Panc1 (cell line): ENCODE results near the gene CXCR2. TPM values are rescaled to one million over a fixed set of nuclear protein-coding genes. Genes with fewer than 3 reads are reported as not detected.

Experiments
- ATAC-seq: fragments of 200-7000 bp; cut with Tn5 transposase; 2 replicates; pipeline ENCODE4 v1.9.1; 2020; ENCODE audit warnings: mild to moderate bottlenecking, moderate library complexity
- BruUV-seq: library from RNA; stranded (reverse); fragments of 400-500 nt; replicated peaks from 2 replicates; lab custom pipeline; 2021; lab: Mats Ljungman, UMichigan
- CTCF ChIA-PET: fragments of 300-600 bp; sonication (Branson Sonifier 250); formaldehyde crosslinking; loops from one replicate; lab custom pipeline; 2022; ENCODE audit warnings: antibody characterized with exemption; lab: Charles Lee
- POLR2A ChIA-PET: fragments of 300-600 bp; sonication (Branson Sonifier 250); formaldehyde crosslinking; loops from one replicate; lab custom pipeline; 2022; ENCODE audit warnings: antibody characterized with exemption; lab: Charles Lee
- DNase-seq: peaks from one replicate; pipeline ENCODE4 v3.0.0-alpha.2; 2010; ENCODE audit warnings: low read depth, low spot score
- H3K27ac ChIP-seq: 2 replicates; pipeline ENCODE4 v1.5.1; 2011; ENCODE audit warnings: mild to moderate bottlenecking, low read length, inconsistent platforms
- H3K27me3 ChIP-seq: fragments of 200-500 bp; sonication (Bioruptor generic); 2 replicates; pipeline ENCODE4 v1.6.0; 2014; ENCODE audit warnings: low read length, inconsistent platforms; ENCODE audit not compliant: control insufficient read depth, insufficient read depth
- H3K36me3 ChIP-seq: fragments of 200-500 bp; sonication (Bioruptor generic); 2 replicates; pipeline ENCODE4 v1.5.1; 2014; ENCODE audit warnings: inconsistent platforms, mild to moderate bottlenecking, low read length, moderate library complexity; ENCODE audit not compliant: control insufficient read depth, insufficient read depth
- H3K4me1 ChIP-seq: 2 replicates; pipeline ENCODE4 v1.5.1; 2011; ENCODE audit warnings: inconsistent platforms, mild to moderate bottlenecking, low read length, moderate library complexity; ENCODE audit not compliant: control insufficient read depth, insufficient read depth
- H3K4me3 ChIP-seq, 2 experiments: 2 replicates each; pipeline ENCODE4 v1.5.1; 2011 to 2012; ENCODE audit warnings: low read depth in 2 of 2, low read length in 2 of 2, mild to moderate bottlenecking in 2 of 2, inconsistent platforms in 1 of 2, moderate library complexity in 1 of 2
- H3K9me3 ChIP-seq: fragments of 200-500 bp; sonication (Bioruptor generic); 2 replicates; pipeline ENCODE4 v1.5.1; 2014; ENCODE audit warnings: low read depth, mild to moderate bottlenecking, inconsistent platforms, low read length, moderate library complexity; ENCODE audit not compliant: control insufficient read depth, insufficient read depth
- CTCF ChIP-seq: fragments of 450-650 bp; IDR thresholded peaks from 2 replicates; pipeline ENCODE4 v1.5.1; 2017; ENCODE audit warnings: mild to moderate bottlenecking
- POLR2AphosphoS5 ChIP-seq: IDR thresholded peaks from 2 replicates; pipeline ENCODE4 v1.6.1; 2012; ENCODE audit warnings: mild to moderate bottlenecking, low read depth, low read length, moderate library complexity
- SIN3A ChIP-seq: IDR thresholded peaks from 2 replicates; pipeline ENCODE4 v1.6.1; 2012; ENCODE audit warnings: low read depth, mild to moderate bottlenecking, low read length, moderate library complexity, borderline replicate concordance; ENCODE audit not compliant: insufficient read depth
- TCF7L2 ChIP-seq: IDR thresholded peaks from 2 replicates; pipeline ENCODE4 v1.6.1; 2011; ENCODE audit warnings: mild to moderate bottlenecking, low read depth, low read length, inconsistent platforms
- in situ Hi-C: cut with HindIII; loops from 2 replicates; pipeline ENCODE4 v1.10.0; 2016; ENCODE audit warnings: low sequenced_read_pairs, low pct_unique_long_range_greater_than_20kb
- intact Hi-C: fragments of 100-400 bp; cut with micrococcal nuclease; formaldehyde crosslinking; loops from one replicate; pipeline ENCODE4 v1.10.0; 2022; ENCODE audit not compliant: unreplicated experiment
- total RNA-seq: library from RNA; stranded (reverse); gene quantifications from one replicate; pipeline ENCODE4 v1.2.1, GENCODE V29; 2021; ENCODE audit not compliant: unreplicated experiment
- TF ChIP-seq, protein P1 (sequence below), 2 experiments: IDR thresholded peaks; 2 replicates each; pipeline ENCODE4 v1.6.1; 2011 to 2012; ENCODE audit warnings: low read depth in 2 of 2, control low read depth in 1 of 2, low read length in 1 of 2, mild to moderate bottlenecking in 1 of 2, moderate library complexity in 1 of 2; ENCODE audit not compliant: insufficient read depth in 1 of 2

Gene CXCR2
- total RNA-seq, 1 experiment from 2014 or later = not detected

GRCh38 chr2:218149848-218150440, 24.1 kb downstream of the CXCR2 start:
- Histone ChIP-seq H3K27me3 (no peaks in the 10 kb centered on the region; the same call in none of the 2 replicates), H3K4me1 (no peaks in the 10 kb centered on the region), H3K36me3 (no peaks in the 10 kb centered on the region), H3K27ac (no peak overlapping the region), H3K4me3 (no peak overlapping the region), H3K9me3 (no peaks in the 10 kb centered on the region)
- POLR2A ChIA-PET = no interaction called here
- intact Hi-C loops (no loop called here), in situ Hi-C loops (no loop called here)
- ATAC-seq (no peak), DNase-seq (no peak)
- CTCF ChIA-PET = no interaction called here
- TF ChIP-seq, protein P1, sequence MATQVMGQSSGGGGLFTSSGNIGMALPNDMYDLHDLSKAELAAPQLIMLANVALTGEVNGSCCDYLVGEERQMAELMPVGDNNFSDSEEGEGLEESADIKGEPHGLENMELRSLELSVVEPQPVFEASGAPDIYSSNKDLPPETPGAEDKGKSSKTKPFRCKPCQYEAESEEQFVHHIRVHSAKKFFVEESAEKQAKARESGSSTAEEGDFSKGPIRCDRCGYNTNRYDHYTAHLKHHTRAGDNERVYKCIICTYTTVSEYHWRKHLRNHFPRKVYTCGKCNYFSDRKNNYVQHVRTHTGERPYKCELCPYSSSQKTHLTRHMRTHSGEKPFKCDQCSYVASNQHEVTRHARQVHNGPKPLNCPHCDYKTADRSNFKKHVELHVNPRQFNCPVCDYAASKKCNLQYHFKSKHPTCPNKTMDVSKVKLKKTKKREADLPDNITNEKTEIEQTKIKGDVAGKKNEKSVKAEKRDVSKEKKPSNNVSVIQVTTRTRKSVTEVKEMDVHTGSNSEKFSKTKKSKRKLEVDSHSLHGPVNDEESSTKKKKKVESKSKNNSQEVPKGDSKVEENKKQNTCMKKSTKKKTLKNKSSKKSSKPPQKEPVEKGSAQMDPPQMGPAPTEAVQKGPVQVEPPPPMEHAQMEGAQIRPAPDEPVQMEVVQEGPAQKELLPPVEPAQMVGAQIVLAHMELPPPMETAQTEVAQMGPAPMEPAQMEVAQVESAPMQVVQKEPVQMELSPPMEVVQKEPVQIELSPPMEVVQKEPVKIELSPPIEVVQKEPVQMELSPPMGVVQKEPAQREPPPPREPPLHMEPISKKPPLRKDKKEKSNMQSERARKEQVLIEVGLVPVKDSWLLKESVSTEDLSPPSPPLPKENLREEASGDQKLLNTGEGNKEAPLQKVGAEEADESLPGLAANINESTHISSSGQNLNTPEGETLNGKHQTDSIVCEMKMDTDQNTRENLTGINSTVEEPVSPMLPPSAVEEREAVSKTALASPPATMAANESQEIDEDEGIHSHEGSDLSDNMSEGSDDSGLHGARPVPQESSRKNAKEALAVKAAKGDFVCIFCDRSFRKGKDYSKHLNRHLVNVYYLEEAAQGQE (IDR thresholded peaks at IDR 0.05; ENCODE audit: insufficient read depth in 1 of 2, low read depth in 2 of 2, low read length in 1 of 2) = no peak
- no peak for TF ChIP-seq POLR2AphosphoS5
- no peak for TF ChIP-seq SIN3A
- TF ChIP-seq CTCF = no peak
- no peak for TF ChIP-seq TCF7L2
- no TSS peak for BruUV-seq

GRCh38 chr2:218152172-218152571, 26.3 kb downstream of the CXCR2 start:
- ChIA-PET CTCF (no interaction called here), POLR2A (no interaction called here)
- H3K36me3 ChIP-seq = no peaks in the 10 kb centered on the region
- H3K4me1 ChIP-seq = no peaks in the 10 kb centered on the region
- no peaks in the 10 kb centered on the region for H3K9me3 ChIP-seq
- no peak overlapping the region for H3K27ac ChIP-seq
- DNase-seq (no peak), ATAC-seq (no peak)
- in situ Hi-C loops (no loop called here), intact Hi-C loops (no loop called here)
- BruUV-seq = no TSS peak
- no peak for TF ChIP-seq SIN3A
- TF ChIP-seq, protein P1 (IDR thresholded peaks at IDR 0.05; ENCODE audit: insufficient read depth in 1 of 2, low read depth in 2 of 2, low read length in 1 of 2) = no peak
- no peak for TF ChIP-seq TCF7L2
- TF ChIP-seq POLR2AphosphoS5 = no peak
- no peak for TF ChIP-seq CTCF
- H3K27me3 ChIP-seq = no peaks in the 10 kb centered on the region; the same call in none of the 2 replicates
- H3K4me3 ChIP-seq = no peak overlapping the region
